Activated CD8-positive, alpha-beta T cell treated with anti-CD3 and anti-CD28 coated beads for 36 hours (primary cell): ENCODE measurements around the gene PIGC. TPM values are rescaled to one million over a fixed set of nuclear protein-coding genes. Genes with fewer than 3 reads are reported as not detected.

Source experiments
- ATAC-seq: fragments of 200-7000 bp; cut with Tn5 transposase; one replicate; pipeline ENCODE4 v1.10.0; 2021; ENCODE audit warnings: mild to moderate bottlenecking, moderate library complexity
- CTCF ChIA-PET: fragments of 350-600 bp; sonication (Branson Sonifier 250); formaldehyde crosslinking; loops from one replicate; lab custom pipeline; 2021; ENCODE audit warnings: antibody characterized with exemption; lab: Charles Lee
- POLR2A ChIA-PET: fragments of 350-600 bp; sonication (Branson Sonifier 250); formaldehyde crosslinking; loops from one replicate; lab custom pipeline; 2021; ENCODE audit warnings: antibody characterized with exemption; lab: Charles Lee
- DNase-seq: peaks from one replicate; pipeline ENCODE4 v3.0.0-alpha.2; 2020
- H3K27ac Mint-ChIP-seq: one replicate; pipeline ENCODE4 v1.8.0; 2021; ENCODE audit warnings: mild to moderate bottlenecking, mixed read lengths
- H3K27me3 Mint-ChIP-seq: one replicate; pipeline ENCODE4 v1.8.0; 2021; ENCODE audit warnings: mixed read lengths
- H3K36me3 Mint-ChIP-seq: one replicate; pipeline ENCODE4 v1.8.0; 2021; ENCODE audit warnings: low read depth, mixed read lengths
- H3K4me1 Mint-ChIP-seq: one replicate; pipeline ENCODE4 v1.8.0; 2021; ENCODE audit warnings: low read depth, mixed read lengths
- H3K4me3 Mint-ChIP-seq: one replicate; pipeline ENCODE4 v1.8.0; 2021; ENCODE audit warnings: mild to moderate bottlenecking, moderate library complexity, mixed read lengths
- H3K9me3 Mint-ChIP-seq: one replicate; pipeline ENCODE4 v1.8.0; 2021; ENCODE audit warnings: mixed read lengths
- CTCF ChIP-seq: fragments of 200-600 bp; IDR thresholded peaks from one replicate; pipeline ENCODE4 v1.8.0; 2022; ENCODE audit warnings: antibody characterized with exemption, mild to moderate bottlenecking
- intact Hi-C: fragments of 100-400 bp; cut with micrococcal nuclease; formaldehyde crosslinking; loops from one replicate; pipeline ENCODE4 v1.10.0; 2022
- total RNA-seq, 2 experiments: library from RNA; stranded (reverse); gene quantifications; one replicate each; pipeline ENCODE4 v1.2.3, GENCODE V29; 2021

Gene PIGC
- total RNA-seq, 2 experiments from 2014 or later, result 17.8 to 19.5 TPM

- ChIA-PET CTCF (no interaction called here), POLR2A (no interaction called here)
- TF ChIP-seq CTCF, result no peak
- H3K27me3 Mint-ChIP-seq, result no peaks in the 10 kb centered on the region
- no peak overlapping the region for H3K4me3 Mint-ChIP-seq
- ATAC-seq, result no peak
- intact Hi-C loops, result no loop called here
- DNase-seq, result no peak
- no peak overlapping the region for H3K27ac Mint-ChIP-seq
- no peaks in the 10 kb centered on the region for H3K36me3 Mint-ChIP-seq
- H3K4me1 Mint-ChIP-seq, result peaks cover 10% of the 10 kb centered on the region
- no peaks in the 10 kb centered on the region for H3K9me3 Mint-ChIP-seq
Observed at GRCh38 chr1:172423336-172423735, 20.5 kb downstream of the PIGC start.

- H3K27me3 Mint-ChIP-seq, result no peaks in the 10 kb centered on the region
- ATAC-seq (no peak), DNase-seq (no peak)
- ChIA-PET POLR2A (no interaction called here), CTCF (interaction anchor here (1.3 kb wide), 1 partner anchor 22 kb away, joined by 4 read pairs; no protein-coding TSS in a partner anchor)
- peaks cover 10% of the 10 kb centered on the region for H3K4me1 Mint-ChIP-seq
- intact Hi-C loops, result no loop called here
- H3K9me3 Mint-ChIP-seq, result no peaks in the 10 kb centered on the region
- no peak overlapping the region for H3K4me3 Mint-ChIP-seq
- H3K27ac Mint-ChIP-seq, result no peak overlapping the region
- no peak for TF ChIP-seq CTCF
- no peaks in the 10 kb centered on the region for H3K36me3 Mint-ChIP-seq
Observed at GRCh38 chr1:172421974-172422604, 21.8 kb downstream of the PIGC start.

- no peak within 1 kb of the TSS for H3K4me3 Mint-ChIP-seq
- ATAC-seq, result no peak
- no peaks in the 10 kb centered on the region for H3K27me3 Mint-ChIP-seq
- POLR2A ChIA-PET, result interaction anchor here (0.6 kb wide), 1 partner anchor 12 kb away, joined by 3 read pairs; no protein-coding TSS in a partner anchor
- no peak for DNase-seq
- H3K4me1 Mint-ChIP-seq, result peaks cover 10% of the 10 kb centered on the region
- intact Hi-C loops, result no loop called here
- H3K9me3 Mint-ChIP-seq, result no peaks in the 10 kb centered on the region
- no peak within 1 kb of the TSS for H3K27ac Mint-ChIP-seq
- TF ChIP-seq CTCF, result no peak
- CTCF ChIA-PET, result interaction anchor here (1.1 to 1.5 kb wide), 5 partner anchors 8 to 418 kb away, joined by 3 to 6 read pairs (median 3); no protein-coding TSS in a partner anchor
- H3K36me3 Mint-ChIP-seq, result no peaks in the 10 kb centered on the region
Observed at GRCh38 chr1:172420385-172420784, 23.5 kb downstream of the PIGC start, which contains the start of gene C1orf105. C1orf105 (plus strand) TSS chr1:172420685; CDS start chr1:172420886, 201 bp downstream.

GRCh38 chr1:172417557-172417956 is 26.3 kb downstream of the PIGC start:
- ATAC-seq, result no peak
- intact Hi-C loops, result no loop called here
- Mint-ChIP-seq H3K4me1 (peaks cover 8% of the 10 kb centered on the region), H3K4me3 (no peak overlapping the region), H3K36me3 (no peaks in the 10 kb centered on the region), H3K27ac (no peak overlapping the region), H3K9me3 (no peaks in the 10 kb centered on the region), H3K27me3 (no peaks in the 10 kb centered on the region)
- ChIA-PET CTCF (interaction anchor here (0.6 to 4.2 kb wide), 6 partner anchors 12 to 32 kb away, joined by 3 to 42 read pairs (median 3); partner anchors contain the start of gene PIGC), POLR2A (interaction anchor here (0.6 to 1.5 kb wide), 2 partner anchors 9 to 59 kb away, joined by 3 to 4 read pairs; no protein-coding TSS in a partner anchor)
- DNase-seq, result no peak
- TF ChIP-seq CTCF, result no peak

GRCh38 chr1:172416496-172417035 is 27.3 kb downstream of the PIGC start:
- no peak for ATAC-seq
- Mint-ChIP-seq H3K27ac (no peak overlapping the region), H3K4me1 (peaks cover 13% of the 10 kb centered on the region), H3K36me3 (no peaks in the 10 kb centered on the region), H3K27me3 (no peaks in the 10 kb centered on the region), H3K9me3 (no peaks in the 10 kb centered on the region), H3K4me3 (no peak overlapping the region)
- DNase-seq, result no peak
- ChIA-PET POLR2A (no interaction called here), CTCF (interaction anchor here (0.8 to 4.2 kb wide), 9 partner anchors 10 to 414 kb away, joined by 3 to 42 read pairs (median 3); no protein-coding TSS in a partner anchor)
- intact Hi-C loops, result no loop called here
- no peak for TF ChIP-seq CTCF
